GM12801 (cell line): Measurements from ENCODE around the gene ARFGAP3.

Source experiments
- CTCF ChIP-seq: IDR thresholded peaks from one replicate; pipeline ENCODE4 v1.5.1; 2011; ENCODE audit warnings: control low read depth; ENCODE audit not compliant: insufficient read length; ENCODE audit errors: extremely low read depth

ARFGAP3 gene

GRCh38 chr22:42752912-42753311, 104.2 kb downstream of the ARFGAP3 start:
- TF ChIP-seq CTCF: no peak

GRCh38 chr22:42752230-42752746, 104.8 kb downstream of the ARFGAP3 start:
- TF ChIP-seq CTCF: no peak

GRCh38 chr22:42747701-42748513, 109.2 kb downstream of the ARFGAP3 start:
- no peak for TF ChIP-seq CTCF
